H1 (cell line): ENCODE measurements around the gene PSD2. TPM values are rescaled to one million over a fixed set of nuclear protein-coding genes. Genes with fewer than 3 reads are reported as not detected.

Experiments
- CTCF ChIA-PET: fragments of 300-600 bp; sonication (Branson Sonifier 250); formaldehyde crosslinking; loops from one replicate; lab custom pipeline; 2021; ENCODE audit not compliant: partially characterized antibody; lab: Charles Lee
- POLR2A ChIA-PET: fragments of 300-600 bp; sonication (Branson Sonifier 250); formaldehyde crosslinking; loops from one replicate; lab custom pipeline; 2021; ENCODE audit warnings: inconsistent platforms; ENCODE audit not compliant: partially characterized antibody; lab: Charles Lee
- DNase-seq, 2 experiments: peaks; one replicate each; pipeline versions ENCODE4 v3.0.0 to v3.0.0-alpha.2; 2010 to 2022; ENCODE audit warnings: low spot score in 2 of 2, low read depth in 1 of 2, mixed read lengths in 1 of 2
- FAIRE-seq: peaks from 2 replicates; lab custom pipeline; 2011; peaks lifted over from hg19 to GRCh38; lab: Jason Lieb, UNC
- H2AFZ ChIP-seq: 2 replicates; pipeline ENCODE4 v1.8.1; 2012; ENCODE audit warnings: low read length, inconsistent platforms
- H2AK5ac ChIP-seq: 2 replicates; pipeline ENCODE4 v1.6.1; 2013; ENCODE audit warnings: low read depth, low read length
- H2BK120ac ChIP-seq: replicated peaks from 2 replicates; pipeline ENCODE3; 2013; ENCODE audit warnings: low read depth, low read length, inconsistent platforms
- H2BK12ac ChIP-seq: 2 replicates; pipeline ENCODE4 v1.6.1; 2013; ENCODE audit warnings: low read depth, low read length
- H2BK15ac ChIP-seq: 2 replicates; pipeline ENCODE4 v1.6.1; 2013; ENCODE audit warnings: low read length
- H2BK20ac ChIP-seq: 2 replicates; pipeline ENCODE4 v1.6.1; 2013; ENCODE audit warnings: low read length
- H2BK5ac ChIP-seq: 2 replicates; pipeline ENCODE4 v1.6.1; 2013; ENCODE audit warnings: low read depth, low read length
- H3K14ac ChIP-seq: 2 replicates; pipeline ENCODE4 v1.6.1; 2013; ENCODE audit warnings: inconsistent platforms; ENCODE audit not compliant: insufficient read length
- H3K18ac ChIP-seq: 2 replicates; pipeline ENCODE4 v1.6.1; 2013; ENCODE audit warnings: low read length; ENCODE audit errors: extremely low read depth
- H3K23ac ChIP-seq: 2 replicates; pipeline ENCODE4 v1.6.1; 2013; ENCODE audit warnings: inconsistent platforms; ENCODE audit not compliant: insufficient read length
- H3K23me2 ChIP-seq: 2 replicates; pipeline ENCODE4 v1.6.1; 2013; ENCODE audit warnings: low read depth, low read length
- H3K27ac ChIP-seq: 2 replicates; pipeline ENCODE4 v1.6.1; 2011; ENCODE audit warnings: low read depth, low read length, inconsistent platforms
- H3K27me3 ChIP-seq, 4 experiments: replicated peaks in 1 of 4; 1 replicate in 1 of 4; 2 replicates in 3 of 4; pipeline versions ENCODE4 v1.6.1 to v1.8.1; 2011 to 2013; ENCODE audit warnings: low read length in 3 of 4, mild to moderate bottlenecking in 3 of 4, inconsistent platforms in 2 of 4, mixed read lengths in 2 of 4, moderate library complexity in 1 of 4; ENCODE audit not compliant: control insufficient read depth in 3 of 4, insufficient read depth in 3 of 4; ENCODE audit errors: extremely low read depth in 1 of 4
- H3K36me3 ChIP-seq, 4 experiments: 2 replicates each; pipeline versions ENCODE4 v1.6.1 to v1.8.1; 2011 to 2013; ENCODE audit warnings: mild to moderate bottlenecking in 4 of 4, low read length in 3 of 4, moderate library complexity in 2 of 4, control low read depth in 1 of 4, inconsistent platforms in 1 of 4; ENCODE audit not compliant: insufficient read depth in 4 of 4, control insufficient read depth in 2 of 4
- H3K4ac ChIP-seq: replicated peaks from 2 replicates; pipeline ENCODE3; 2013; ENCODE audit warnings: low read length, low read depth, mixed read lengths, inconsistent platforms; ENCODE audit not compliant: insufficient read length
- H3K4me1 ChIP-seq, 4 experiments: replicated peaks in 1 of 4; 1 replicate in 1 of 4; 2 replicates in 3 of 4; pipeline versions ENCODE4 v1.6.1 to v1.8.1; 2011 to 2013; ENCODE audit warnings: low read length in 3 of 4, inconsistent platforms in 2 of 4, mixed read lengths in 1 of 4; ENCODE audit not compliant: insufficient read depth in 4 of 4, control insufficient read depth in 3 of 4
- H3K4me2 ChIP-seq, 2 experiments: 2 replicates each; pipeline versions ENCODE4 v1.6.1 to v1.8.1; 2011 to 2013; ENCODE audit warnings: low read depth in 2 of 2, low read length in 2 of 2, control low read depth in 1 of 2, inconsistent platforms in 1 of 2, mild to moderate bottlenecking in 1 of 2; ENCODE audit not compliant: insufficient read depth in 1 of 2
- H3K4me3 ChIP-seq, 4 experiments: fragments of 200-600, 300-600 bp in 1 of 4; sonication (generic), shearing (Covaris generic), sonication (Bioruptor Twin) in 1 of 4; 2 replicates each; pipeline versions ENCODE4 v1.5.1 to v1.8.1; 2011 to 2016; ENCODE audit warnings: low read length in 4 of 4, low read depth in 3 of 4, control low read depth in 2 of 4, inconsistent platforms in 2 of 4, mild to moderate bottlenecking in 2 of 4, mixed read lengths in 1 of 4, moderate library complexity in 1 of 4; ENCODE audit not compliant: insufficient read depth in 2 of 4; ENCODE audit errors: extremely low read depth in 1 of 4
- H3K56ac ChIP-seq: replicated peaks from 2 replicates; pipeline ENCODE3; 2013; ENCODE audit warnings: low read depth, mild to moderate bottlenecking, mixed read lengths, low read length, inconsistent platforms; ENCODE audit not compliant: insufficient read length
- H3K79me1 ChIP-seq: 2 replicates; pipeline ENCODE4 v1.6.1; 2013; ENCODE audit warnings: low read depth, low read length, control low read depth
- H3K79me2 ChIP-seq, 2 experiments: 2 replicates each; pipeline versions ENCODE4 v1.6.1 to v1.8.1; 2012 to 2013; ENCODE audit warnings: low read length in 2 of 2, mild to moderate bottlenecking in 2 of 2, inconsistent platforms in 1 of 2; ENCODE audit not compliant: insufficient read depth in 2 of 2, control insufficient read depth in 1 of 2
- H3K9ac ChIP-seq, 4 experiments: replicated peaks in 1 of 4; 1 replicate in 1 of 4; 2 replicates in 3 of 4; pipeline versions ENCODE4 v1.6.1 to v1.8.1; 2011 to 2013; ENCODE audit warnings: low read depth in 3 of 4, low read length in 3 of 4, control low read depth in 2 of 4, mild to moderate bottlenecking in 2 of 4, moderate library complexity in 2 of 4, inconsistent platforms in 1 of 4; ENCODE audit errors: extremely low read depth in 1 of 4
- H3K9me3 ChIP-seq, 2 experiments: 2 replicates each; pipeline versions ENCODE4 v1.6.1 to v1.8.1; 2012 to 2013; ENCODE audit warnings: mild to moderate bottlenecking in 2 of 2, moderate library complexity in 2 of 2, control low read depth in 1 of 2, inconsistent platforms in 1 of 2, low read depth in 1 of 2, low read length in 1 of 2, mixed read lengths in 1 of 2; ENCODE audit not compliant: insufficient read depth in 2 of 2
- H4K20me1 ChIP-seq, 2 experiments: replicated peaks in 1 of 2; 2 replicates each; pipeline versions ENCODE3 to v1.8.1; 2011 to 2013; ENCODE audit warnings: inconsistent platforms in 2 of 2, low read length in 2 of 2, mild to moderate bottlenecking in 1 of 2; ENCODE audit not compliant: insufficient read depth in 2 of 2, control insufficient read depth in 1 of 2
- H4K5ac ChIP-seq: 2 replicates; pipeline ENCODE4 v1.6.1; 2013; ENCODE audit warnings: low read length, low read depth, mixed read lengths, inconsistent platforms; ENCODE audit not compliant: insufficient read length
- H4K8ac ChIP-seq: 2 replicates; pipeline ENCODE4 v1.8.0; 2013; ENCODE audit warnings: mild to moderate bottlenecking, moderate library complexity, low read length, inconsistent platforms; ENCODE audit not compliant: insufficient read depth; ENCODE audit errors: extremely low read depth
- H4K91ac ChIP-seq: replicated peaks from 2 replicates; pipeline ENCODE3; 2013; ENCODE audit warnings: low read length, mixed read lengths, inconsistent platforms; ENCODE audit not compliant: insufficient read length
- ASH2L ChIP-seq: fragments of 200-600, 300-600 bp; sonication (generic); IDR thresholded peaks from one replicate; pipeline ENCODE4 v1.7.1; 2017; ENCODE audit warnings: low read length
- BRCA1 ChIP-seq: IDR thresholded peaks from 2 replicates; pipeline ENCODE4 v1.6.1; 2012; ENCODE audit warnings: low read depth, low read length, improper control_type of control experiment
- E2F6 ChIP-seq: IDR thresholded peaks from 2 replicates; pipeline ENCODE4 v1.6.1; 2012; ENCODE audit warnings: inconsistent platforms
- PHF8 ChIP-seq: fragments of 200-600 bp; sonication (generic); conservative IDR thresholded peaks from 2 replicates; pipeline ENCODE4 v1.7.1; 2012; ENCODE audit warnings: low read depth, mild to moderate bottlenecking, inconsistent platforms, low read length, moderate library complexity
- RBBP5 ChIP-seq: IDR thresholded peaks from 2 replicates; pipeline ENCODE4 v1.7.1; 2012; ENCODE audit warnings: low read depth, mild to moderate bottlenecking, inconsistent platforms, low read length, moderate library complexity, borderline replicate concordance
- TEAD4 ChIP-seq: IDR thresholded peaks from 2 replicates; pipeline ENCODE4 v1.6.1; 2012; ENCODE audit warnings: low read depth, low read length, inconsistent platforms, mixed read lengths
- WGBS, 2 experiments: shearing (Covaris generic) in 1 of 2; methylation state at CpG; one replicate each; pipeline versions ENCODE4 v1.1.6 to v1.1.7; 2013 to 2015; ENCODE audit warnings: low lambda C conversion rate in 2 of 2, mixed read lengths in 2 of 2, inconsistent platforms in 1 of 2, low coverage in 1 of 2, missing lambda C conversion rate in 1 of 2; ENCODE audit not compliant: insufficient replicate concordance in 2 of 2, insufficient coverage in 1 of 2, insufficient read length in 1 of 2; ENCODE audit errors: extremely low coverage in 1 of 2, missing lambda C conversion rate in 1 of 2; 5-methylcytosine and 5-hydroxymethylcytosine counted together
- polyA plus RNA-seq, 7 experiments: library from polyadenylated mRNA; depleted of rRNA in 3 of 7; stranded (reverse) in 5 of 7; unstranded in 2 of 7; fragments of >200 nt in 5 of 7; fragments of 200-250 nt in 2 of 7; gene quantifications; 1 replicate in 5 of 7; 2 replicates in 1 of 7; 4 replicates in 1 of 7; pipeline versions ENCODE4 v1.2.1 to v1.2.3, GENCODE V29; 2011 to 2013; ENCODE audit warnings: missing spikeins in 2 of 7, mixed read lengths in 2 of 7
- total RNA-seq: library from RNA; stranded (reverse); fragmentation: NEBNext Ultra II Directional; extraction: Animal tissue kit (Norgen Biotek cat#: 25700); gene quantifications from 2 replicates; pipeline ENCODE4 v1.2.1, GENCODE V29; 2021
- TF ChIP-seq, protein P1 (sequence below): IDR thresholded peaks from 2 replicates; pipeline ENCODE4 v1.6.1; 2011; ENCODE audit warnings: low read depth, mild to moderate bottlenecking, low read length; ENCODE audit not compliant: insufficient read depth

PSD2 gene
- total and polyA plus RNA-seq, 2 of the 8 experiments (the other 6 are each of a cell fraction or from before 2014, with no cell fraction given) = 0.06 to 0.14 TPM

- Histone ChIP-seq H3K27me3 (peaks cover 8 to 36% (median 26%) of the 10 kb centered on the region in 4 experiments), H4K20me1 (peaks cover 0 to 7% of the 10 kb centered on the region in 2 experiments), H3K56ac (peak overlapping the region; percentile 47), H2AK5ac (no peak overlapping the region), H3K4me3 (peak overlapping the region; percentile 15 to 73 (median 66); a peak in 7 of 8 replicates), H3K23me2 (no peaks in the 10 kb centered on the region; the same call in 1 of the 2 replicates), H3K4me1 (peaks cover 9 to 32% (median 15%) of the 10 kb centered on the region in 4 experiments), H3K79me1 (no peaks in the 10 kb centered on the region), H2BK15ac (peak overlapping the region; percentile 76; the same call in 1 of the 2 replicates), H3K14ac (no peak overlapping the region), H2BK12ac (peak overlapping the region; percentile 40), H3K23ac (no peak overlapping the region), H2BK20ac (no peak overlapping the region), H2BK120ac (no peak overlapping the region), H2BK5ac (no peak overlapping the region), H3K79me2 (no peaks in the 10 kb centered on the region), H2AFZ (peak overlapping the region; percentile 87; the same call in 1 of the 2 replicates), H3K18ac (peak overlapping the region; percentile 78), H3K36me3 (no peaks in the 10 kb centered on the region), H3K9ac (no peak overlapping the region), H3K27ac (no peak overlapping the region), H4K8ac (peak overlapping the region; percentile 64; the same call in 1 of the 2 replicates), H3K4me2 (peak overlapping the region in 1 of 2 experiments; percentile 80), H4K91ac (peak overlapping the region; percentile 57), H4K5ac (peak overlapping the region; percentile 67), H3K9me3 (no peaks in the 10 kb centered on the region), H3K4ac (no peak overlapping the region)
- FAIRE-seq (no peak), DNase-seq (peak in 1 of 2 experiments; percentile 97)
- 15% methylated on average over 34 of the region's 46 CpGs; no CpG with 5 or more reads in 1 of the 2 experiments for WGBS, 2 experiments
- POLR2A ChIA-PET = interaction anchor here (0.6 to 3.1 kb wide), 14 partner anchors 13 to 308 kb away, joined by 3 to 14 read pairs (median 4); partner anchors contain the start of gene CXXC5
- CTCF ChIA-PET = interaction anchor here (0.6 to 15.7 kb wide), 68 partner anchors 8 to 414 kb away, joined by 3 to 385 read pairs (median 6); partner anchors contain the start of genes CXXC5 and DNAJC18
- TF ChIP-seq PHF8 (peak; percentile 51), E2F6 (no peak), RBBP5 (peak; percentile 84; the same call in 1 of the 2 replicates), BRCA1 (no peak), TEAD4 (no peak), ASH2L (peak; percentile 90)
- TF ChIP-seq, protein P1, sequence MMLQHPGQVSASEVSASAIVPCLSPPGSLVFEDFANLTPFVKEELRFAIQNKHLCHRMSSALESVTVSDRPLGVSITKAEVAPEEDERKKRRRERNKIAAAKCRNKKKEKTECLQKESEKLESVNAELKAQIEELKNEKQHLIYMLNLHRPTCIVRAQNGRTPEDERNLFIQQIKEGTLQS = 0 out of 2 replicates have a peak, but pooled peaks have one; percentile 9
Observed at GRCh38 chr5:139765409-139766217, 30.0 kb upstream of the PSD2 start.
